ENCODE results near the gene PSPC1.

PSPC1 gene

GRCh38 chr13:19681517-19681916, 101.2 kb downstream of the PSPC1 start:
- Histone ChIP-seq H3K27ac (no peak overlapping the region), H3K4me3 (no peak overlapping the region)

GRCh38 chr13:19680751-19681150, 102.0 kb downstream of the PSPC1 start:
- Histone ChIP-seq H3K4me3 (no peak overlapping the region), H3K27ac (no peak overlapping the region)

- peak overlapping the region in 1 of 21 experiments; percentile 13 for H3K27ac ChIP-seq
- H3K4me3 ChIP-seq = no peak overlapping the region
Measured at GRCh38 chr13:19676168-19676567, 106.6 kb downstream of the PSPC1 start.

- no peak overlapping the region for H3K27ac ChIP-seq
Measured at GRCh38 chr13:19674898-19675297, 107.8 kb downstream of the PSPC1 start.

DNA sequence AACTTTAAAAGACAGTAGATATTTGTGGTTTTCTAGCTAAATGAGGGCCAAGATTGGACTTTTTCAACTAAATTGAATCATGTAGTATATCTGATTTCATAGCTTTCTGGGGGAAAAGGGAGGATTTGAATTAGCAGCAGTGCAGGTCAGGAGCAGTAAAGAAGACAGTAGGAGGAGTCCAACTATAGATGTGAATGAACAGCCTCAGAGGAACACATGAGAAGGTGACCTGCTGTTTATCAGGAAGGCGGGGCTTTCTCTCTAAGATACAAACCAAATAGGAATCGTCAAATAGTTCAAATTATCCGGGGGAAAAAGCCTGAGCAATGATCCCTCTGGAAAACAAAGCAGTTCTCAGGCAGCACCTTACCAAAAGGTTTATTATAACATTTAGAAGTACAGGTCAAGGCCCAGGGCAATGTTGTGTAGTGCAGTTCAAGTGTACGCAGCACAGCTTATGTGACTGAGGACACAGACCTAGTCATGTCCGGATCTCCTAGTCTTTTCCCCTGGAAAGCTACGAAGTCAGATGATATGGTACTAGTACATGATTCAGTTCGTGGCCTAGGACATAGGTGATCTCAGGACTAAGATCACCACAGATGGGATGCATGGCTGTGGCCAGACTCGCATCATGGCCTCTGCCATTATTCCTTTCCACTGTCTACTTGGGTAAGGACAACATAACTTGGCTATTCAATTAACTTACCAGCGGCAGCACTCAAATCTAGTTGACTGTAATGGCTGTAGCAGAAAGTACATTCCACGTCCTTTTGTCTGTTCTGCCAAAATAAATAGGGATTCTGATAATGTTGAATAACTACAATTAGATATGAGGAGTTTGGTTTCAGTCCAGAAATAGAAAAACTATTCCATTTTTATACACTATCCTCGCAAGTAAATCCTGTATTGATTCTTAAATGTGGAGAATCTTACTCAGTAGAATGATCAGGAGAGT, 109.0 kb downstream of the PSPC1 start:
- Histone ChIP-seq H3K4me3 (no peak overlapping the region), H3K27ac (no peak overlapping the region)

More at GRCh38 chr13:19674898-19675297, 107.8 kb downstream of the PSPC1 start:
- no peak overlapping the region for H3K4me3 ChIP-seq

DNA sequence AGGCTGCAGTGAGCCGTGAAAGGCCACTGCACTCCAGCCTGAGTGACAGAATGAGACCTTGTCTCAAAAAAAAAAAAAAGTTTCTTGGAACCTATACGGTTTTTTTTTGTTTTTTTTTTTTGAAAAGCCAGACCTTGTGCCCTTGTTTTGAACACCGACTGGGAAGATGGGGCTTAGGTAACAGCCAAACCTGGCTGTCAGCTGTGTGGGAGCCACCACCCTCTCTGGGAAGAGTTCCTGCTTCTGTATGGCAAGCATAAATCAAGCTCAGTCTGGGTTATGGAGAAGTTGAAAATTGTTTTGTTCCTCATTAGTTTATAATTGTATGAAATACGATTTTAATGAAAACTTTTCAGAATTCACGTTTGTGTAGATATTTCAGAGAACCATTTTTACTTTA, 109.8 kb downstream of the PSPC1 start:
- H3K4me3 ChIP-seq = no peak overlapping the region
- H3K27ac ChIP-seq = no peak overlapping the region

DNA sequence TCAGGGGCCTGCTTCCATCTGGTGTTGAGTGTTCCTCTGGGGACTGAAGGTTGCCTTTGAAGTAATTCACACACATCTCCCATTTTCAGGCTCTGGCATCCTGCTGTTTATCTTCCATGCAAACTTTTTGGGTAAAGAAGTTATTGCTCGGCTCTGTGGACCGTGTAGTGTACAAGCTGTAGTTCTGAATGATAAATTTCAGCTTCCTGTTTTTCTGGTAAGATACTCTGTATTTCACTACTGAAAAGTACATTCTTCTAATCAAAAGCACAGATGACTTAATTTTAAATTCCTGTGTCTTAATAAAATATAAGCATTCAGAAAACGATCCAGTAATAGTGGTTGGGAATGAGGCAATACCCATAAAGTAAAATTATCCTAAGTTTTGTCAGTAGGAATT, 112.6 kb downstream of the PSPC1 start:
- H3K27ac ChIP-seq = no peak overlapping the region
- no peak overlapping the region for H3K4me3 ChIP-seq

GRCh38 chr13:19668778-19669177, 114.0 kb downstream of the PSPC1 start:
- Histone ChIP-seq H3K4me3 (no peak overlapping the region), H3K27ac (no peak overlapping the region)

GRCh38 chr13:19665427-19665859, 117.3 kb downstream of the PSPC1 start:
- no peak overlapping the region for H3K4me3 ChIP-seq
- H3K27ac ChIP-seq = no peak overlapping the region

DNA sequence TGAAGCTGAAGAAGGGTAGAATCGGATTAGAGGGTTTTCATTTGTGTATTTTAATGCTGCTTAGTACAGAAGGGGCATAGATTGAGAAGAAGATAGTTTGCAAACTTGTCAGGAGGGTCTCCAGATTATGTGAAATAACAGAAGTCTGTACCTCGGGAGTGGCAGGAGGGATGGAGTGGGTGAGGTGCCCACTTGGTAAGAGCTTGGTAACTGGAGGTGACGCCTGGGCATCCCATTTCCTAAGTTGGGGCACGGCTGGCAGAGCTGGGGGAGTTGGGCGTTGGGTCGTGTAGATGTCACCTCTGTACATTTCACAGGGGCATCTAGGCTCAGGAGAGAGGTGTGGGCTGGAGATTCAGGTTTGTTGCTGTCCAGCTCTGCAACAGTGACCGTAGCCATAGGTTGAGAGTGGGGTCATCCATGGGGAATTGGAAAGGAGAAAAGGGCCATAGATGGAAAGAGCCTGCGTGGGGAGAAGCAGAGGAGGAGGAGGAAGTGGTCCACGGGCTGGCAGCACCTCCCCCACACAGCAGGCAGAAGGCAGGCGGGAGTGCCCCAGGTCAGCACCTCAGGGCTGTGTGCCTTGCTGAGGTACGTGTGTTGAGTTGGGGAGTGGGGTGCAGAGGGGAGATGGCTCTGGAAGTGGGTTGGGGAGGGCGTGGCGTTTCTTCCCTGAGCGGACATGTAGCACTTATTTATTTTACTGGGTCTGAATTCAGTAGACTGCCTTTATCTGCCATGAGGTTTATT, 118.1 kb downstream of the PSPC1 start:
- no peak overlapping the region for H3K4me3 ChIP-seq
- H3K27ac ChIP-seq = no peak overlapping the region

DNA sequence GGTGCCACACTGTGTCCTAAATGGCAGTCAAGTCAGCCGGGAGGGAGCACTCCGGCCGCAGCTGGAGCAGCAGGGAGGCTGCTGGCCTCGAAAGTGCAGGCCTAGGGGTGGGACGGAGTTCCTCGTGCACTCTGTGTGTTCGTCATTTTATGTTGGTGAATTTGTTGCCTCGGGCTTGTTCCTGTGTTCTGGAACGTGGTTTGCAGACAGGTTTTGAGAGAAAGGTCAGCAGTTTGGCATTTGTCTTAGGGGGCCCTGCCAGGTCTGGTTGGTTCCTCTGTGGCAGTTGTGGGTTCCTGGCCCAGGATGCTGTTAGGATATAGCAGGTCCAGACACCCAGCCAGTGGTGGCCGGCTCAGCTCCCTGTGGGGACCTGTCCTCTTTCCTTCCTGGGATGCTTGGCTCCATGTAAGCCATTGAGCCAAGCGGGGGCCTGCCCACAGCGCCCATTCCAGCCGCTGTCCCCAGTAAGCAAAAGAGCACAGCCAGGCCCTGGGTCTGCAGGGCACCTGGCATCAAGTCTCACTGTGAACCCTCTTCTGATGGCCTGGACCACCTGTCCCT, 119.2 kb downstream of the PSPC1 start:
- Histone ChIP-seq H3K4me3 (no peak overlapping the region), H3K27ac (no peak overlapping the region)

GRCh38 chr13:19661561-19661960, 121.2 kb downstream of the PSPC1 start:
- H3K4me3 ChIP-seq = no peak overlapping the region
- H3K27ac ChIP-seq = no peak overlapping the region

- H3K27ac ChIP-seq = no peak overlapping the region
- no peak overlapping the region for H3K4me3 ChIP-seq
Measured at GRCh38 chr13:19661126-19661525, 121.6 kb downstream of the PSPC1 start.

DNA sequence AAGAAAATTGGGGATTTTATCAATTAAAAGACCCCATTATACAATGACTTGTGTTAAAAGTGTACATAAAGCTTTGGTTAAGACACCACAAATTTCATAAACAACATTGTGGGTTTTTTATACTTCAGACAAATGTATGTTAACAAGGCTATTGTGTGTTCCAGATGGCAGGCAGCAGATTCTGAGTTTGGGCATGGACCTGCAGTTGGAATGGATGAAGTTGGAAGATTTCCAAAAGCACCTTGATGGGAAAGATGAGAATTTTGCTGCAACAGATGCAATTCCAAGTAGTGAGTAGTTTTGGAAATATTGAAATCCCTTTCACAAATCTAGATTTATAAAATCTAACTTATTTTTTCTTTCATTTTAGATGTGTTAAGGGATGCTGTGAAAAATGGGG, 123.9 kb downstream of the PSPC1 start:
- no peak overlapping the region for H3K4me3 ChIP-seq
- no peak overlapping the region for H3K27ac ChIP-seq

GRCh38 chr13:19657872-19658591, 124.7 kb downstream of the PSPC1 start:
- no peak overlapping the region for H3K27ac ChIP-seq
- no peak overlapping the region for H3K4me3 ChIP-seq
